Activated T-helper 1 cell treated with anti-CD3 and anti-CD28 coated beads, Interleukin-2, amount 50 U/mL, for 16 hours (primary cell): ENCODE data around the gene TMEM200B.
"Not testable (repeated sequence)": the region's sequence is repeated elsewhere in the genome, so short reads cannot be mapped to it uniquely, and the experiment has no call there.

Source experiments
- DNase-seq, 2 donors: peaks; one replicate each; pipeline ENCODE4 v3.0.0-alpha.2; 2020; ENCODE audit warnings: low read depth in 1 of 2, low spot score in 1 of 2

The TMEM200B gene

DNA sequence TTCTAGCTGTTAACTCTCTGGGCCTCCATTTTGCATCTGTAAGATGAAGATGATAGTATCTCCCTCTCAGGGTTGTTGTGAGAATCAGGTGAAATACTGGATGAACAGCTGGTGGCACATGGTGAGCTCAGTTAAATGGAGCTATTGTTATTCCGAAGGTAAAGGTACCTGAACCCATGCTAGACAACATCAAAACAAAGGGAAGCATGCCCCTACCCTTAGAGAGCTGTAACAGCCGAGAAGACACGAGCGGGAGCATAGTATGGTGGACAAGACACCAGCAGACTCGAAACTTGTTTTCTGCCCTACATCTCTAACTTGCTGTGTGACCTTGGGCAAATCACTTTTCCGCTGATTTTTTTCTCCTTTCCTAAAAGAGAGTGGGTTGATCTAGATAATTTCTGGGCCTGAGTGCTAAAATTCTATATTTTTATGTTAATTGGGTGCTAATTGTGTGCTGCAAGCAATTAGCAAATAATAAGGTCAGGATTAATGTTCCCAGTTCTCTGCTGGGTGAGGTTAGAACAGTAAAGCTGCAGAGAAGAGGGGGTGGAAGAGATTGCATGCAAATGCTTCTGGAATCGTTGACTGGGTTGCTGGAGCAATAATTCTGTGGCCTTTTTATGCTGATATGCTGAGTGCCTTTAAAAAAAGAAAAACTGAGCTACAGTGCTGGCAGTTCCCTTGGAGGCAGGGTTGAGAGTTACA, 10.8 kb downstream of the TMEM200B start:
- no peak for DNase-seq

DNA sequence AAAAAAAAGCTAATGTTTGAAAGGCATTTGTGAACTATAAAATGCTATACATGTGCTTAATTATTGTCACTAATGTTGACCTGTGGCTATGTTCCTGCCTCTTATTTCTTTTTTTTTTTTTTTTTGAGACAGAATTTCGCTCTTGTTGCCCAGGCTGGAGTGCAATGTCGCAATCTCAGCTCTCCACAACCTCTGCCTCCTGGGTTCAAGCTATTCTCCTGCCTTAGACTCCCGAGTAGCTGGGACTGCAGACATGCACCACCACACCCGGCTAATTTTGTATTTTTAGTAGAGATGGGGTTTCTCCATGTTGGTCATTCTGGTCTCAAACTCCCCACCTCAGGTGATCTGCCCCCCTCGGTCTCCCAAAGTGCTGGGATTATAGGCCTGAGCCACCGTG, 15.7 kb downstream of the TMEM200B start:
- not testable (repeated sequence) for DNase-seq

DNA sequence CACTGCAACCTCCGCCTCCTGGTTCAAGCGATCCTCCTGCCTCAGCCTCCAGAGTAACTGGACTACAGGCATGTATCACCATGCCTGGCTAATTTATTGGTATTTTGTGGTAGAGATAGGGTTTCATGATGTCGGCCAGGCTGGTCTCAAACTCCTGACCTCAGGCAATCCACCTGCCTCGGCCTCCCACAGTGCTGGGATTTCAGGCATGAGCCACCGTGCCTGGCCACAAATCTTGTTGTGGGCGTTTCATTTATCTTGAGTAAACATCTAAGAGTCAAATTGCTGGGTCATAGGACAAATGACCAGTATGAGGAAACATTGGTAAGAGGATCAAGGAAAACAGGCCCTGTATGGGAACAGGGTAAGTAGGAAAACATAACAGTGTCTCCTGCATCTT, 17.9 kb downstream of the TMEM200B start:
- DNase-seq, result no peak

DNA sequence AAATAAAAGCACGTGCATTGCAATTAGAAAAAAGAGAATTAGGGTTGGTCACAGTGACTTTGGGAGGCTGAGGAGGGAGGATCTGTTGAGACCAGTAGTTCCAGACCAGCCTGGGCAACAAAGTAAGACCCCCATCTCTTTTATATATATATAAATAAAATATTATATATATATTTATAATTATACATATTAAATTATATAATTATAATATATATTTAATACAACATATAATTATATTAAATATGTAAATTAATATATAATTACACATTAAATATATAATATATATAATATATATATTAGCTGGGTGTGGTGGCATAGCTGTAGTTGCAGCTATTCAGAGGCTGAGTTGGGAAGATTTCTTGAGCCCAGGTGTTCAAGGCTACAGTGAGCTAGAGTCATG, 23.2 kb downstream of the TMEM200B start:
- DNase-seq, result no peak

DNA sequence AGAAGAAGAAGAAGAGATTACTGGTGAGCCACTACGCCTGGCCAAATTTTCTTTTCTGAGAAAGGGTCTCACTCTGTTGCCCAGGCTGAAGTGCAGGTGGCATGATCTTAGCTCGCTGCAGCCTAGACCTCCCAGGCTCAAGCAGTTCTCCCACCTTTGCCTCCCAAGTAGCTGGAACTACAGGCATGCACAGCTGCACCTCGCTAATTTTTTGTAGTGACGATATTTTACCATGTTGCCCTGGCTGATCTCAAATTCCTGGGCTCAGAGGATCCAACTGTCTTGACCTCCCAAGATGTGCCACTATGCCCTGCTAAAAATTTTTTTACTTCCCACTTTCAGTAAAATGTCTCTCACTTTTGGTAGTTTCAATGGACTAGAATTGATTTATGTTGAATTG, 24.4 kb downstream of the TMEM200B start:
- DNase-seq, result no peak

DNA sequence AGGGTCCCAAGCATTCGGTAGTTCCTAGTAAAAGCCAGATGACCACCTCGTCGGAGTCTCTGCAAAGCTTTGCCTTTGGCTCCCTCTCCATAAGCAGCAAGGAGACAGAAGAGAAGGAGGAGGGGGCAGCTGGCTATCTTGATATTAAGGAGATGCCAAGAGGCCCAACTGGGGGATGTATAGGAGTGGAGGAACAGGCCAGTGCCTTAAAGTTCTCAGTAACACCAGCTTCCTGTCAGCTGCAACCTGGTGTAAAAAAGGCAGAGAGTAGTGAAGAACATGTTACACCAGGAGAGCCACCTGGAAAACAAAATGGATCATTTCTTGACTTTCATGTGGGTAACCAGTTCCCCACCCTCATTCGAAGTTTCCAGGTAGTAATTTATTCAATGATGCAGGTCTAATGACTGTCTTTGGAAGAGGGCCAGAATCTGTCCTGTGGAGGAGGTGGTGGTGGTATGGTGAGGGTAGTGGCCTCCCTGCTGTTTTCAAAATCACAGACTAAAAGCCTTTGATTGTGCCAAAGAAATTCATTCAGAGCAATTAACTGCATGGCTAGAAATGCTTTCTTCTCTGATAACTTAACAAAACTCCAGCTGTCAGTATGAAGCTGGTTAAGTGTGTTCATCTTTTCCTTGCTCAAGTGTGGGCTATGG, 27.3 kb downstream of the TMEM200B start:
- no peak for DNase-seq

DNA sequence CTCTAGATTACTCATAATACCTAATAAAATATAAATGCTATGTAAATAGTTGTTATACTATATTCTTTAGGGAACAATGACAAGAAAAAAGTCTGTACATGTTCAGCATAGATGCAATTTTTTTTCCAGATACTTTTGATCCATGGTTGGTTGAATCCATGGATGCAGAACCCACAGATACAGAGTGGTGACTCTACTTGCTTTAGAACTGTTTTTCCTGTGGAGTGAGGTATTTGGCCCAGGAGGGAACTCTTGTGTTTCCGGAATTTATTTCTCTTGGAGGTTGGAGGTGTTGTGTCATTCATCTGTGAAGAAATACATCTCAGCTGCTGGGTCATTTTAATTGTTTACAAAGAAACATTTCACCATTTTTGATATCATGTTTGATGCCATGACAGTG, 28.7 kb downstream of the TMEM200B start:
- DNase-seq, result no peak

DNA sequence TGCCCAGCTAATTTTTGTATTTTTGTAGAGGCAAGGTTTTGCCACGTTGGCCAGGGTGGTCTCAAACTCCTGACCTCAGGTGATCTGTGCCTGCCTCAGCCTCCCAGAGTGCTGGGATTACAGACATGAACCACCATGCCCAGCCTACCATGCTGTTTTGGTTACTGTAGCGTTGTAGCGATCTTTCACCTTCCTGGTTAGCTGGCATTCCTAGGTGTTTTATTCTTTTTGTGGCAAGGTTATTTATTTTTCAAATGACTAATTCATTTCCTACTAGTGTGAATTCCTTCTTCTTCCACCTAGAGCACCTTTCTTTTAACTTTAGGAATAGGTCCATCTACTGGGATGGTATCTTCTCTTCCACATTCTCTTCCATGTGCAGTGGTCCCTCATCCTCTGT, 29.3 kb downstream of the TMEM200B start:
- no peak for DNase-seq

DNA sequence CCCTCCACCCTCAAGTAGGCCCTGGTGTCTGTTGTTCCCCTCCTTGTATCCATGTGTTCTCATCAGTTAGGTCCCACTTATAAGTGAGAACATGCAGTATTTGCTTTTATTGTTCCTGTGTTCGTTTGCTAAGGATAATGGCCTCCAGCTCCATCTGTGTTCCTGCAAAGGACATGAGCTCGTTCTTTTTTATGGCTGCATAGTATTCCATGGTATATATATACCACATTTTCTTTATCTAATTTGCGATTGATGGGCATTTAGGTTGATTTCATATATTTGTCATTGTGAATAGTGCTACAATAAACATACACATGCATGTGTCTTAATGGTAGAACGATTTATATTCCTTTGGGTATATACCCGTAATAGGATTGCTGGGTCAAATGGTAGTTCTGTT, 31.0 kb downstream of the TMEM200B start:
- not testable (repeated sequence) for DNase-seq

DNA sequence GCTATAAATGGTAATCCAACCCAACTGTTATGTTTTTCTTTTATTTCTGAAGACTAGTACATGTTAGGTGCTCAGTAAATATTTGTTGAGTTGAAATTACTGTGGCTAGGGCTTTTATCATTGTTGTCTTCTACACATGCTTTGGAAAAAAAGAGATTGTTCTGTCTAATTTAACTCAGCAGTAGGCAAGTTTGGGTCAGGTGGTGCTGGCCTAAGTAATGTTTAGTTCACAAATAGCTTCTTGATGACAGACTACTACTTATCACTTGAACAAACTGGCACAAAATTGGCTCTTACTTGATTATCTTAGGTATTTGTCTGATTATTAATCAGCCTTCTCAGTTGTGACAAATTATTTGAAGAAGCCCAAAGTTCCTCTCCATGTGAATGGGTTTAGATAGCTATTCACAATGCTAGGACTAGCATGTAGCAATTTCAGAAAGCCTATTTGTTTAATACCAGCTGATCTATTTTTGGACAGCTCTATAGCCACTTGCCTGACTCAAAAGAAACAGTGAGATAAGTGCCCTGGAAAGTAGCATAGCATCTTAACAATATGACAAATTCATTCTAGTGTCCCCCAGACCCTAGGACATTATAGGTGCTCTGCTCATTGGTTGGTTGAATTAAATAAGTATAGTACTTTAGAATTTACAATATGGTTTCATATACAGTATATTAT, 32.6 kb downstream of the TMEM200B start:
- no peak for DNase-seq

DNA sequence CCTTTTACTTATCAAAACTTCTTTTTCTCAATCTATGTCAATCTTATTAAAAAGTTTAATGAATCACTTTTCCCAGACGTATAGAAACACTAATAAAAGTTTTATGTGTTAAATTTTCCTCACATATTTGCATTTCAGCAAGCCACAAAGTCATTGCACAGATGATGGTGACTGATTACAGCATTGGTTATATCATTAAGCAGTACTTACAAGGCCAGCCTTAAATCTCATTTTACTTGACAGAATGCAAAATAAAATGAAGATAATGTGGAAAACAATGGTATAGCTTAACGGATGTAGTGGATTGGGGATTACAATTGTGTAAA, 39.5 kb downstream of the TMEM200B start:
- DNase-seq, result no peak

DNA sequence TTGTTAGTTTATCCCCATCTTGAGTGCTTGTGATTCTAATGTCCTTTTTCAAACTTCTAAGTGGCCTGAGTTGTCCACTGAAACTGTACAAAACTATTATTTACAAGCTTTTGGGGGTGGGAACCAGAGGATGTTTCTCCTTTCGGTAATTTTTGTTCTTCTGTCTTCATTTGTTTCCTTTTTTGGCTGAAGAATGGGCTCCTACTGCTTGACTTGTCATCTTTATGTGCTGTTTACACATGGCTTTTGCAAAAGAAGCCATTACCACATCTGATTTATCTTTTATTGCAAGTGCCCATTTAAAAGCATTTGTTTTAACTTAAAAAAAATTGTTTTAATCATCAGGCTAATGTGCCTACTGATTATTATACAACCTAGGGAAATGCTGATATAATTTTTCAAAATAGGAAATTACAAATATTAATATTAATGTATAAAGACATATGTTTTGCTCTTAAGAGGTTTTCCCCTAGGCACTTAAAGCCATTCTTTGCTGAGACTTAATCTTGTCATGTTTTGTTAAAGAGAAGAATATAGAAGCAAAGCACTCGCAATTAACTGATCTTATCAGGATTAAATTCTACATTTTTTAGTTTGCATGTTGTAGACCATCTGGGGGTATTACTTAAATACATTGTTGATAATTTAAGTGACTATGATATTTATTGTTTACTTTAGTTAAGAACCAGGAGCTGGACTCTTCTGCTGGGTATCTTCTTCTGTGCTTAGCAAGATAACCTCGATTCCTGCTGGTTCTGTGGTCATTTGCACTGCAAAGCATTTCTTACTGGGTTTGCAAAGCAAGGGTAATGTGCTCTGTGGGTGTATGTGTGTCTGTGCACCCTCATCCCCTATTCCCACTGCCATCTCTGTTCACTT, 40.1 kb downstream of the TMEM200B start:
- no peak for DNase-seq

DNA sequence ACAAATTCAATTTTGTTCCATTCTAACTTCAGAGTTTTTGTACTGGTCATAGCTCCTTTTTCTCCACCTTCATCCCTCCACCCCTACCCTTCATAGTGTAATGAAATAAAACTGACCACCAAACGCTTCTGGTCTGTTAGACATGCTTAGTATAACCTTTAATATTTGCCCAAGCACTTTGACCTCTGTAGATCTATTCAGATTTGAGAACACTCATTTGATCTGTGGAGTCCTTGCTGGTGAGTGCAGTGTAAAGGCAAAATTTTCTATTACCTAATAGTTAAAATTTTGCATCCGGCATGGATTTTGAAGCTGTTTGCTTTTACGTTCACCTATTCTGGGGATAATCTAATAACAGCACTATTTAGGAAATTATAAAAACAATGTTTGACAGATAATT, 41.2 kb downstream of the TMEM200B start:
- DNase-seq, result no peak

DNA sequence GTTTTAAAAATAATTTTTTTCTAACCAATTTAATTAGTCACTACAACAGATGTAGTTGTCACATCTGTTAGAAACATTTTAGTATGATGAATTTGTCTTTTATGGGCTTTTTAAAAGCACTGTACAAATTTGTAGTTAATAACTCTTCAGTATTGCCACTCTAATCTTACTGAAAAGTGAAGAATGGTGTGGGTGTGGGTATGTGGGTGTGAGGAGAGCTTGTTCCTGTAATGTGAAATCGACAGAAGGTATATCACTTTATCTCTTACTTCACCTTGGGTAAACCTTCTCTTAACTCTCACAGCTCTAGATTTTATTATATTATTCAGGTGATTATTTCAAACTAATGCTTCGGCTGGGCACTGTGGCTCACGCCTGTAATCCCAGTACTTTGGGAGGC, 42.5 kb downstream of the TMEM200B start:
- DNase-seq, result no peak

DNA sequence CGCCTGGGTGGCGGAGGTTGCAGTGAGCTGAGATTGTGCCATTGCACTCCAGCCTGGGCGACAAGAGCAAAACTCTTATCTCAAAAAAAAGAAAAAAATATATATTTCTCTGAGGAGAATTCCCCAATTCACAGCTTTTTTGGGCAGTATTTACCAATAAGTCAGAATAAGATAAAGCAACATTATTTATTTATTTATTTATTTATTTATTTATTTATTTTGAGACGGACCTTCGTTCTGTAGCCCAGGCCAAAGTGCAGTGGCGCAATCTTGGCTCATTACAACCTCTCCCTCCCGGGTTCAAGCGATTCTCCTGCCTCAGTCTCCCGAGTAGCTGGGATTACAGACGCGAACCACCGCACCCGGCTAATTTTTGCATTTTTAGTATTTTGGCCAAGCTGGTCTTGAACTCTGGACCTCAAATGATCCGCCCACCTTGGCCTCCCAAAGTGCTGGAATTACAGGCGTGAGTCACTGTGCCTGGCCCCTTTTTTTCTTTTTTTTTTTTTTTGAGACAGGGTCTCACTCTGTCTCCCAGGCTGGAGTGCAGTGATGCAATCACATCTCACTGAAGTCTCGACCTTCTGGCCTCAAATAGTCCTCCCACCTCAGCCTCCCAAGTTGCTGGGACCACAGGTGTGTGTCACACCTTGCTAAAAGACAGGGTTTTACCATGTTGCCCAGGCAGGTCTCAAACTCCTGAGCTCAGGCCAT, 43.6 kb downstream of the TMEM200B start:
- DNase-seq, result not testable (repeated sequence)

DNA sequence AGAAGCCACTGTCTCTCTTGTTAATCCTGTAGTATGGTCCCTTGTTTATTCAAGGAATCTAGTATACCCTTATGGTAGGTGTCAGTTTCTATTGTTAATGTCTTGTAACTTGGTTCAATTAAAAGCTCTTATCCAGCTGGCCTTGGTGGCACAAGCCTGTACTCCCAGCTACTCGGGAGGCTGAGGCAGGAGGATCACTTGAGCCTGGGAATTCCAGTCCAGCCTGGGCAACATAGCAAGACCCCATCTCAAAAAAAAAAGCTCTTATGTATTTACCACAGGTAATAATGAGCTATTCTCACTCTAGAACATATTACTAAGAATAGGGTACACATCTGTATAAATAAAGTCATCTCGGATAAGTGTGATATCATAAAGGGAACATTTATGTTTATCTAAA, 46.5 kb downstream of the TMEM200B start:
- no peak for DNase-seq
